Upper lobe of left lung (tissue), 4 donors: ENCODE results near the gene STRBP.

Experiments used
- EP300 ChIP-seq, 4 donors: sonication (generic); formaldehyde crosslinking; IDR thresholded peaks; one replicate each; pipeline ENCODE4 v1.5.1; 2017; ENCODE audit warnings: antibody characterized with exemption in 4 of 4, control low read depth in 2 of 4
- POLR2A ChIP-seq, 4 donors: fragments of 450-650 bp; IDR thresholded peaks; one replicate each; pipeline ENCODE4 v1.5.1; 2016 to 2017; ENCODE audit warnings: antibody characterized with exemption in 4 of 4, mild to moderate bottlenecking in 2 of 4
- POLR2AphosphoS5 ChIP-seq, 2 donors: sonication (generic); formaldehyde crosslinking; IDR thresholded peaks; one replicate each; pipeline ENCODE4 v1.5.1; 2017; ENCODE audit warnings: antibody characterized with exemption in 2 of 2
- TF ChIP-seq, protein P1 (sequence below), 6 experiments: fragments of 450-650 bp in 4 of 6; fragments of 200-600 bp in 2 of 6; sonication (generic) in 2 of 6; IDR thresholded peaks; one replicate each; pipeline ENCODE4 v1.5.1; 2016 to 2019; ENCODE audit warnings: antibody characterized with exemption in 6 of 6

DNA sequence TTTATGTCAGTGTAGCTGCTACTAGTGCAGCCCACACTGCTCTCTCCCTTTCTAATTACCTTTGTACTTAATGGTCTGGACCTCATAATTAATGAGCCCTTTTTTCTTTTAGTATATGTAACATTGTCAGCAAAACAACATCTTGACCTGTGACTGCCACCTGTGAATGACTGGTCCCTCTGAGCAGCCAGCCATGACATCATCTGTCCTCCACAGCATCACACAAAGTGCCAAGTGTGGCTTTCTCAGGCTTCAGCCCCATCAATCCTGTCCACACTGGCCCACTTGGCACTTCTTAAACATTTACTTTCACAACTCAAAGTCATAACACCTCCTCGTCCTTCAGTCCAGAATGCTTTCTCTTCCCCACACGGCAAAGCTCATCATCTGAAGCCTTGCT, 130.2 kb downstream of the STRBP start:
- no peak for TF ChIP-seq POLR2A (IDR thresholded peaks at IDR 0.05)
- TF ChIP-seq, protein P1, sequence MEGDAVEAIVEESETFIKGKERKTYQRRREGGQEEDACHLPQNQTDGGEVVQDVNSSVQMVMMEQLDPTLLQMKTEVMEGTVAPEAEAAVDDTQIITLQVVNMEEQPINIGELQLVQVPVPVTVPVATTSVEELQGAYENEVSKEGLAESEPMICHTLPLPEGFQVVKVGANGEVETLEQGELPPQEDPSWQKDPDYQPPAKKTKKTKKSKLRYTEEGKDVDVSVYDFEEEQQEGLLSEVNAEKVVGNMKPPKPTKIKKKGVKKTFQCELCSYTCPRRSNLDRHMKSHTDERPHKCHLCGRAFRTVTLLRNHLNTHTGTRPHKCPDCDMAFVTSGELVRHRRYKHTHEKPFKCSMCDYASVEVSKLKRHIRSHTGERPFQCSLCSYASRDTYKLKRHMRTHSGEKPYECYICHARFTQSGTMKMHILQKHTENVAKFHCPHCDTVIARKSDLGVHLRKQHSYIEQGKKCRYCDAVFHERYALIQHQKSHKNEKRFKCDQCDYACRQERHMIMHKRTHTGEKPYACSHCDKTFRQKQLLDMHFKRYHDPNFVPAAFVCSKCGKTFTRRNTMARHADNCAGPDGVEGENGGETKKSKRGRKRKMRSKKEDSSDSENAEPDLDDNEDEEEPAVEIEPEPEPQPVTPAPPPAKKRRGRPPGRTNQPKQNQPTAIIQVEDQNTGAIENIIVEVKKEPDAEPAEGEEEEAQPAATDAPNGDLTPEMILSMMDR (IDR thresholded peaks at IDR 0.05) = no peak
- TF ChIP-seq EP300 (IDR thresholded peaks at IDR 0.05) = no peak
- no peak for TF ChIP-seq POLR2AphosphoS5 (IDR thresholded peaks at IDR 0.05)
